ENCODE data around the gene PRICKLE2. TPM values are rescaled to one million over a fixed set of nuclear protein-coding genes. Genes with fewer than 3 reads are reported as not detected.

PRICKLE2 gene
- polyA plus RNA-seq, 3 donors, result not detected

GRCh38 chr3:64203969-64204908, 21.0 kb downstream of the PRICKLE2 start:
- WGBS (ENCODE audit: insufficient coverage), result 80% methylated on average over 1 of the region's 7 CpGs
- no peaks in the 10 kb centered on the region for H3K36me3 Mint-ChIP-seq
- intact Hi-C loops (cut with micrococcal nuclease), result no loop called here
- Histone ChIP-seq H3K9me3 (replicated peaks in 1 of 2; ENCODE audit: control insufficient read depth in 1 of 2, insufficient read depth in 1 of 2, low read length in 2 of 2) (no peaks in the 10 kb centered on the region), H3K79me2 (ENCODE audit: insufficient read depth, low read length) (no peaks in the 10 kb centered on the region), H4K20me1 (ENCODE audit: insufficient read depth, low read length) (no peaks in the 10 kb centered on the region), H3K4me1 (ENCODE audit: control insufficient read depth in 1 of 2, insufficient read depth in 2 of 2, low read length in 2 of 2) (no peaks in the 10 kb centered on the region), H2AFZ (ENCODE audit: insufficient read depth, low read depth, low read length, poor library complexity, severe bottlenecking) (no peak overlapping the region), H3K4me2 (replicated peaks; ENCODE audit: extremely low read depth, low read length, poor library complexity, severe bottlenecking) (no peak overlapping the region), H3K4me3 (replicated peaks in 1 of 3; ENCODE audit: low read depth in 2 of 3, low read length in 3 of 3) (no peak overlapping the region), H3K27me3 (ENCODE audit: control insufficient read depth in 2 of 2, insufficient read depth in 2 of 2, low read length in 2 of 2) (no peaks in the 10 kb centered on the region), H3K36me3 (replicated peaks in 1 of 2; ENCODE audit: control insufficient read depth in 1 of 2, insufficient read depth in 2 of 2, low read length in 2 of 2) (no peaks in the 10 kb centered on the region), H3K27ac (ENCODE audit: low read depth in 1 of 2, low read length in 2 of 2) (no peak overlapping the region), H3K9ac (ENCODE audit: insufficient read depth, low read length, poor library complexity, severe bottlenecking) (no peak overlapping the region)
- H3K4me1 Mint-ChIP-seq, result no peaks in the 10 kb centered on the region
- H3K27me3 Mint-ChIP-seq (ENCODE audit: low read depth in 3 of 3), result peaks cover 0 to 2% (median 2%) of the 10 kb centered on the region in 3 donors
- H3K9me3 Mint-ChIP-seq, result peaks cover 0 to 6% (median 0%) of the 10 kb centered on the region in 7 donors
- no peak overlapping the region for H3K27ac Mint-ChIP-seq
- TF ChIP-seq CTCF (IDR thresholded peaks at IDR 0.05), result no peak
- no peak overlapping the region for H3K4me3 Mint-ChIP-seq
- no peak for DNase-seq

GRCh38 chr3:64203216-64203615, 22.1 kb downstream of the PRICKLE2 start:
- WGBS (ENCODE audit: insufficient coverage), result no CpG with 5 or more reads among the region's 2 CpGs
- Histone ChIP-seq H3K27me3 (ENCODE audit: control insufficient read depth in 2 of 2, insufficient read depth in 2 of 2, low read length in 2 of 2) (no peaks in the 10 kb centered on the region), H3K27ac (ENCODE audit: low read depth in 1 of 2, low read length in 2 of 2) (no peak overlapping the region), H4K20me1 (ENCODE audit: insufficient read depth, low read length) (no peaks in the 10 kb centered on the region), H3K4me2 (replicated peaks; ENCODE audit: extremely low read depth, low read length, poor library complexity, severe bottlenecking) (no peak overlapping the region), H3K79me2 (ENCODE audit: insufficient read depth, low read length) (no peaks in the 10 kb centered on the region), H3K9me3 (replicated peaks in 1 of 2; ENCODE audit: control insufficient read depth in 1 of 2, insufficient read depth in 1 of 2, low read length in 2 of 2) (no peaks in the 10 kb centered on the region), H3K4me3 (replicated peaks in 1 of 3; ENCODE audit: low read depth in 2 of 3, low read length in 3 of 3) (no peak overlapping the region), H3K4me1 (ENCODE audit: control insufficient read depth in 1 of 2, insufficient read depth in 2 of 2, low read length in 2 of 2) (no peaks in the 10 kb centered on the region), H2AFZ (ENCODE audit: insufficient read depth, low read depth, low read length, poor library complexity, severe bottlenecking) (no peak overlapping the region), H3K36me3 (replicated peaks in 1 of 2; ENCODE audit: control insufficient read depth in 1 of 2, insufficient read depth in 2 of 2, low read length in 2 of 2) (no peaks in the 10 kb centered on the region), H3K9ac (ENCODE audit: insufficient read depth, low read length, poor library complexity, severe bottlenecking) (no peak overlapping the region)
- no peak for TF ChIP-seq CTCF (IDR thresholded peaks at IDR 0.05)
- no peaks in the 10 kb centered on the region for H3K36me3 Mint-ChIP-seq
- DNase-seq, result no peak
- no peak overlapping the region for H3K4me3 Mint-ChIP-seq
- peaks cover 0 to 7% (median 3%) of the 10 kb centered on the region in 7 donors for H3K9me3 Mint-ChIP-seq
- intact Hi-C loops (cut with micrococcal nuclease), result no loop called here
- H3K27ac Mint-ChIP-seq, result no peak overlapping the region
- no peaks in the 10 kb centered on the region for H3K4me1 Mint-ChIP-seq
- peaks cover 0 to 4% (median 2%) of the 10 kb centered on the region in 3 donors for H3K27me3 Mint-ChIP-seq (ENCODE audit: low read depth in 3 of 3)

Data from CD14-positive monocyte (primary cell).